Neural progenitor cell (in vitro differentiated cells): ENCODE results near the gene PNLDC1. TPM values are rescaled to one million over a fixed set of nuclear protein-coding genes. Genes with fewer than 3 reads are reported as not detected.

Source experiments
- DNase-seq: peaks from one replicate; pipeline ENCODE4 v3.0.0-alpha.2; 2016; ENCODE audit warnings: low spot score
- H2AFZ ChIP-seq: fragments of 200-600 bp; sonication (generic); replicated peaks from 2 replicates; pipeline ENCODE4 v1.6.1; 2016; ENCODE audit warnings: antibody characterized with exemption
- H3F3A ChIP-seq: fragments of 200-600 bp; sonication (generic); 2 replicates; pipeline ENCODE4 v1.6.1; 2016; ENCODE audit warnings: antibody characterized with exemption, low read depth
- H3K27ac ChIP-seq: fragments of 200-600 bp; sonication (generic); 2 replicates; pipeline ENCODE4 v1.5.1; 2016; ENCODE audit warnings: mild to moderate bottlenecking
- H3K27me3 ChIP-seq: fragments of 200-600 bp; sonication (generic); 2 replicates; pipeline ENCODE4 v1.6.1; 2016; ENCODE audit warnings: mild to moderate bottlenecking, moderate library complexity
- H3K36me3 ChIP-seq: fragments of 200-600 bp; sonication (generic); 2 replicates; pipeline ENCODE4 v1.5.1; 2016
- H3K4me1 ChIP-seq: fragments of 200-600 bp; sonication (generic); 2 replicates; pipeline ENCODE4 v1.6.1; 2016; ENCODE audit warnings: mixed run types
- H3K4me2 ChIP-seq: fragments of 200-600 bp; sonication (generic); 2 replicates; pipeline ENCODE4 v1.6.1; 2016
- H3K4me3 ChIP-seq: fragments of 200-600 bp; sonication (generic); 2 replicates; pipeline ENCODE4 v1.5.1; 2016
- H3K79me2 ChIP-seq: fragments of 200-600 bp; sonication (generic); 2 replicates; pipeline ENCODE4 v1.6.1; 2016; ENCODE audit warnings: low read depth
- H3K9ac ChIP-seq: fragments of 200-600 bp; sonication (generic); 2 replicates; pipeline ENCODE4 v1.6.1; 2016
- H3K9me3 ChIP-seq: fragments of 200-600 bp; sonication (generic); 2 replicates; pipeline ENCODE4 v1.5.1; 2016; ENCODE audit warnings: low read depth
- H4K20me1 ChIP-seq: fragments of 200-600 bp; sonication (generic); 2 replicates; pipeline ENCODE4 v1.6.1; 2016; ENCODE audit warnings: low read depth
- H3K27ac Mint-ChIP-seq: 3 replicates; pipeline ENCODE4 v1.8.0; 2021; ENCODE audit warnings: mixed read lengths
- H3K27me3 Mint-ChIP-seq: 2 replicates; pipeline ENCODE4 v1.8.0; 2022; ENCODE audit warnings: low read depth, mild to moderate bottlenecking, inconsistent platforms, moderate library complexity, mixed read lengths; ENCODE audit not compliant: insufficient read depth
- H3K36me3 Mint-ChIP-seq: 3 replicates; pipeline ENCODE4 v1.8.0; 2021; ENCODE audit warnings: mixed read lengths
- H3K4me1 Mint-ChIP-seq: 3 replicates; pipeline ENCODE4 v1.8.0; 2021; ENCODE audit warnings: mixed read lengths
- H3K4me3 Mint-ChIP-seq: 3 replicates; pipeline ENCODE4 v1.8.0; 2021; ENCODE audit warnings: mild to moderate bottlenecking, moderate library complexity, mixed read lengths
- H3K9me3 Mint-ChIP-seq: 3 replicates; pipeline ENCODE4 v1.8.0; 2020; ENCODE audit warnings: mixed read lengths
- CTCF ChIP-seq: fragments of 200-600 bp; sonication (generic); IDR thresholded peaks from 2 replicates; pipeline ENCODE4 v1.5.1; 2017; ENCODE audit warnings: antibody characterized with exemption, mild to moderate bottlenecking
- EZH2 ChIP-seq: fragments of 200-600 bp; sonication (generic); IDR thresholded peaks from 2 replicates; pipeline ENCODE4 v1.6.1; 2017; ENCODE audit warnings: antibody characterized with exemption, mild to moderate bottlenecking, moderate library complexity
- EZH2phosphoT487 ChIP-seq: fragments of 200-600 bp; sonication (generic); IDR thresholded peaks from 2 replicates; pipeline ENCODE4 v1.6.1; 2017; ENCODE audit warnings: antibody characterized with exemption
- total RNA-seq: library from RNA; depleted of rRNA; stranded (reverse); fragments of >200 nt; gene quantifications from 2 replicates; pipeline ENCODE4 v1.2.3, GENCODE V29; 2015; ENCODE audit warnings: low replicate concordance

PNLDC1 gene
- total RNA-seq, 1 donor from 2014 or later = not detected

- TF ChIP-seq EZH2 (no peak), EZH2phosphoT487 (no peak)
- Histone ChIP-seq H3F3A (no peaks in the 10 kb centered on the region), H3K27ac (no peak overlapping the region), H3K9ac (no peak overlapping the region), H3K4me1 (peaks cover 6% of the 10 kb centered on the region), H3K79me2 (no peaks in the 10 kb centered on the region), H3K9me3 (no peaks in the 10 kb centered on the region), H2AFZ (no peak overlapping the region), H4K20me1 (no peaks in the 10 kb centered on the region), H3K36me3 (no peaks in the 10 kb centered on the region), H3K4me2 (no peak overlapping the region), H3K4me3 (no peak overlapping the region), H3K27me3 (no peaks in the 10 kb centered on the region)
- Mint-ChIP-seq H3K27ac (no peak overlapping the region), H3K36me3 (no peaks in the 10 kb centered on the region), H3K4me3 (no peak overlapping the region), H3K27me3 (peaks cover 5% of the 10 kb centered on the region), H3K4me1 (peaks cover 2% of the 10 kb centered on the region), H3K9me3 (no peaks in the 10 kb centered on the region)
- no peak for DNase-seq
Measured at GRCh38 chr6:159805440-159806020, 5.5 kb downstream of the PNLDC1 start.

GRCh38 chr6:159806021-159806458, 6.0 kb downstream of the PNLDC1 start:
- Histone ChIP-seq H3K4me2 (no peak overlapping the region), H3F3A (no peaks in the 10 kb centered on the region), H3K9me3 (no peaks in the 10 kb centered on the region), H4K20me1 (no peaks in the 10 kb centered on the region), H2AFZ (no peak overlapping the region), H3K9ac (no peak overlapping the region), H3K27ac (no peak overlapping the region), H3K27me3 (no peaks in the 10 kb centered on the region), H3K79me2 (no peaks in the 10 kb centered on the region), H3K4me1 (peaks cover 6% of the 10 kb centered on the region), H3K4me3 (no peak overlapping the region), H3K36me3 (no peaks in the 10 kb centered on the region)
- no peak for DNase-seq
- H3K36me3 Mint-ChIP-seq = no peaks in the 10 kb centered on the region
- no peak overlapping the region for H3K27ac Mint-ChIP-seq
- H3K27me3 Mint-ChIP-seq = peaks cover 4% of the 10 kb centered on the region
- H3K4me3 Mint-ChIP-seq = no peak overlapping the region
- peaks cover 7% of the 10 kb centered on the region for H3K4me1 Mint-ChIP-seq
- no peaks in the 10 kb centered on the region for H3K9me3 Mint-ChIP-seq
- TF ChIP-seq EZH2phosphoT487 = no peak
- no peak for TF ChIP-seq CTCF
- TF ChIP-seq EZH2 = no peak

GRCh38 chr6:159807150-159807858, 7.2 kb downstream of the PNLDC1 start:
- Mint-ChIP-seq H3K36me3 (no peaks in the 10 kb centered on the region), H3K4me1 (peaks cover 10% of the 10 kb centered on the region), H3K27ac (no peak overlapping the region), H3K4me3 (no peak overlapping the region), H3K27me3 (peaks cover 4% of the 10 kb centered on the region), H3K9me3 (no peaks in the 10 kb centered on the region)
- no peak for DNase-seq
- TF ChIP-seq EZH2phosphoT487 = no peak
- no peak for TF ChIP-seq EZH2
- no peak for TF ChIP-seq CTCF
- no peak overlapping the region for H2AFZ ChIP-seq
- no peaks in the 10 kb centered on the region for H3K27me3 ChIP-seq
- no peak overlapping the region for H3K27ac ChIP-seq
- no peaks in the 10 kb centered on the region for H3K79me2 ChIP-seq
- no peaks in the 10 kb centered on the region for H3K9me3 ChIP-seq
- H4K20me1 ChIP-seq = no peaks in the 10 kb centered on the region
- no peaks in the 10 kb centered on the region for H3F3A ChIP-seq
- H3K9ac ChIP-seq = no peak overlapping the region
- no peak overlapping the region for H3K4me2 ChIP-seq
- no peaks in the 10 kb centered on the region for H3K36me3 ChIP-seq
- H3K4me3 ChIP-seq = no peak overlapping the region
- H3K4me1 ChIP-seq = peaks cover 6% of the 10 kb centered on the region

DNA sequence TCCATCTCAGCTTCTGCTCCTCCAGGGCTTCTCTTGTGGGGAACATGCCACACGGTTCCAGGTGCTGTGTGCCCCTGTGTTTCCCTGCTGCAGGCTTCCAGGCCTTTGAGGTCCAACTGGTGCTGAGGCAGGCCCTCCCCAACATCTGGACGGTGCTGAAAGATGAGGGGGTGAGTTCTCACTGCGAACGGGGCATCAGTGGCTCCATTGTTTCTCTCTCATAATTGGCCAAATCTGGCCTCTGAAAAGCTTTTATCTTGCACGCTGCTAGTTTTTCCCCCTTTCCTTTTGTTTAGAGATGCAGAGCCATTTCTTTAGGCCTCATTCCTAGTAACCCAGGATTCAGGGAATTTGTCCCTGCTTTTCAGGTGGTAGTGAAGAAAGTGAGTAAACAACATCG, 8.6 kb downstream of the PNLDC1 start:
- Mint-ChIP-seq H3K4me1 (peaks cover 11% of the 10 kb centered on the region), H3K27ac (no peak overlapping the region), H3K27me3 (peaks cover 4% of the 10 kb centered on the region), H3K4me3 (no peak overlapping the region), H3K36me3 (no peaks in the 10 kb centered on the region), H3K9me3 (no peaks in the 10 kb centered on the region)
- Histone ChIP-seq H3K9ac (no peak overlapping the region), H3K27me3 (no peaks in the 10 kb centered on the region), H3K4me1 (peaks cover 6% of the 10 kb centered on the region), H3K79me2 (no peaks in the 10 kb centered on the region), H3K27ac (no peak overlapping the region), H3K36me3 (no peaks in the 10 kb centered on the region), H3F3A (no peaks in the 10 kb centered on the region), H4K20me1 (no peaks in the 10 kb centered on the region), H3K9me3 (no peaks in the 10 kb centered on the region), H3K4me2 (no peak overlapping the region), H3K4me3 (no peak overlapping the region), H2AFZ (peak overlapping the region; percentile 76)
- TF ChIP-seq CTCF (no peak), EZH2 (no peak), EZH2phosphoT487 (no peak)
- DNase-seq = no peak
